ENCODE measurements around the gene DCAF5.
"Not testable (repeated sequence)": the region's sequence is repeated elsewhere in the genome, so short reads cannot be mapped to it uniquely, and the experiment has no call there.

DCAF5 gene

GRCh38 chr14:69073429-69073828 is 79.5 kb downstream of the DCAF5 start:
- TF ChIP-seq, protein P1, sequence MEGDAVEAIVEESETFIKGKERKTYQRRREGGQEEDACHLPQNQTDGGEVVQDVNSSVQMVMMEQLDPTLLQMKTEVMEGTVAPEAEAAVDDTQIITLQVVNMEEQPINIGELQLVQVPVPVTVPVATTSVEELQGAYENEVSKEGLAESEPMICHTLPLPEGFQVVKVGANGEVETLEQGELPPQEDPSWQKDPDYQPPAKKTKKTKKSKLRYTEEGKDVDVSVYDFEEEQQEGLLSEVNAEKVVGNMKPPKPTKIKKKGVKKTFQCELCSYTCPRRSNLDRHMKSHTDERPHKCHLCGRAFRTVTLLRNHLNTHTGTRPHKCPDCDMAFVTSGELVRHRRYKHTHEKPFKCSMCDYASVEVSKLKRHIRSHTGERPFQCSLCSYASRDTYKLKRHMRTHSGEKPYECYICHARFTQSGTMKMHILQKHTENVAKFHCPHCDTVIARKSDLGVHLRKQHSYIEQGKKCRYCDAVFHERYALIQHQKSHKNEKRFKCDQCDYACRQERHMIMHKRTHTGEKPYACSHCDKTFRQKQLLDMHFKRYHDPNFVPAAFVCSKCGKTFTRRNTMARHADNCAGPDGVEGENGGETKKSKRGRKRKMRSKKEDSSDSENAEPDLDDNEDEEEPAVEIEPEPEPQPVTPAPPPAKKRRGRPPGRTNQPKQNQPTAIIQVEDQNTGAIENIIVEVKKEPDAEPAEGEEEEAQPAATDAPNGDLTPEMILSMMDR (IDR thresholded peaks at IDR 0.05; ENCODE audit: insufficient read depth, missing control alignments), result no peak
- no peak for DNase-seq (ENCODE audit: insufficient read length, low spot score)
- no peak for FAIRE-seq

- TF ChIP-seq, protein P1 (IDR thresholded peaks at IDR 0.05; ENCODE audit: insufficient read depth, missing control alignments), result no peak
- FAIRE-seq (no peak), DNase-seq (ENCODE audit: insufficient read length, low spot score) (no peak)
Measured at GRCh38 chr14:69072584-69072983, 80.3 kb downstream of the DCAF5 start.

- FAIRE-seq, result no peak
- DNase-seq (ENCODE audit: insufficient read length, low spot score), result no peak
- TF ChIP-seq, protein P1 (IDR thresholded peaks at IDR 0.05; ENCODE audit: insufficient read depth, missing control alignments), result no peak
Measured at GRCh38 chr14:69068744-69069421, 84.0 kb downstream of the DCAF5 start.

DNA sequence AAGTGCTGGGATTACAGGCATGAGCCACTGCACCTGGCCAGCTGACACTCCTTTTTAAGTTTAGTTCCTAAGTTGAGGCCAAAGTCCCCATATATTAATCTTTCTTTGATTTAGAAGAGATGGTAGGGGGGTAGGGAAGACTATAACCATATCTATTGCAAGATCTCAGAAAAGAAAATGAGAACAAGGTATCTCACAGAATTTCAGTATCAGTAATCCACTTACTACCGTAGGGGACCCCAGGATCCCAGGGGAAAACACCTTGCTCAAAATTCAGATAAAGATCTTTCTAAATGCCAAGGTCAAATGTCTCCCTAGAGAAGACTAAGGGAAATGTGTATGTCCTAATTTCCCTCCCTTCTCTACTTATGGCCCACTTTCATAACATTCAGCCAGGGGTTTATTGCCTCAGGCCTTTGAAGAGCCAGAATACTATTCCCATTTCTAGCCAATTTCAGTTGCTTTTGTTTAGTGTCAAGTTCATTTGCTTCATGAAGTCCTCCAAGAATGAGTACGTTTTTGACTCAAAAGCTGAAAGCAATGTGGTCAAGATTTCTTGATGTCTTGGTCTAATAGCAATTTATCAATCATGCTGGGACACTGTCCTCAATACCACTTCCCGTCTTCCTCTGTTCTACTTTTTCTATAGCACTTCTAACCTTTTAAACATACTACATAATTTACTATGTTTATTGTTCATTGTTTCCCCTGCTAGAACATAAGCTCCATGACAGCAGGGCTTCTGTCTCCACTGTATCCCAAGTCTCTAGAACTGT is 86.3 kb downstream of the DCAF5 start:
- TF ChIP-seq, protein P1 (IDR thresholded peaks at IDR 0.05; ENCODE audit: insufficient read depth, missing control alignments), result no peak
- no peak for DNase-seq (ENCODE audit: insufficient read length, low spot score)
- FAIRE-seq, result no peak

- FAIRE-seq; DNase-seq (ENCODE audit: insufficient read length, low spot score): not testable (repeated sequence)
Measured at GRCh38 chr14:69065934-69066333, 87.0 kb downstream of the DCAF5 start.

GRCh38 chr14:69064596-69064995 is 88.3 kb downstream of the DCAF5 start:
- DNase-seq (ENCODE audit: insufficient read length, low spot score) (no peak), FAIRE-seq (no peak)
- TF ChIP-seq, protein P1 (IDR thresholded peaks at IDR 0.05; ENCODE audit: insufficient read depth, missing control alignments), result no peak

DNA sequence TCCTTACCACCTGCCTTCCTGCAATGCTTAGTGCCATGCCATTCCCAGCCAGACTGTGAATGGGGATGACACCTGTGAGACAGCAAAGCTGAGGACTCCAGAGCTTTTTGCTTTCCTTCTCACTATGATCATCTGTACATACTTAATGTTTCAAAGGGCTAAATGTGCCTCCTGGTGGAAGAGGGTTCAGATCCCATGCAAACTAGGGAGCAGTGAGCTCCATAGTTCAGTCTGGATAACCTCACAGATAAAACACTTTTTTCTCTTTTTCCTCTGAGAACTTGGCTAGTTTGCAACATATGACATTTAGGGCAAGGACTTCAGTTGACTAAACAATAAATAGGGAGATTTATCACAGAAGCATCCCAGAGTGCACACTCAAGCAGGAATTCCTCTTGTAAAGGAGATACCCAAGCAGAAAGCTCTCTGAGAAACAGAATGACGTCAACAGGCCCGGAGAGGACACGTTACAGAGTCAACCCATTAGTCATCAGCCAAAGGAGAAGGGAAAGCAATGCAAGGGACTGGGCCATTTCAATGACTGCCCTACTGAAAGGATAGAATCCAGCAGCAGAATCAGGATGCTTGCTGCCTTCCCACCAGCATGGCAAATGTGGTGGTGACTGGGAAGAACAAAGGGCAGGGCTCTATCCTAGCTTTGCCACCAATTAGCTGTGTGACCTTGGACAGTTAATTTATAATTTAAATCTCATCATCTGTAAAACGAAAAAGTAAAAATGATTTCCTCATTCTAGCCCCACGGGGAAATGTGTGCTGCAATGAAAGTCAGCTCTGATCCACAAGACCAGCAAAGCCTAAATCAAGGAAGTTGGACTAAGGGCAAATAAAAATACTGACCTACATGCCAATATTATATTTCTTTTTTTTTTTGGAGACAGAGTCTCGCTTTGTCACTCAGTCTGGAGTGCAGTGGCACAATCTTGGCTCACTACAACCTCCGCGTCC is 93.0 kb downstream of the DCAF5 start:
- FAIRE-seq, result no peak
- DNase-seq (ENCODE audit: insufficient read length, low spot score), result no peak
- TF ChIP-seq, protein P1 (IDR thresholded peaks at IDR 0.05; ENCODE audit: insufficient read depth, missing control alignments), result no peak
